Tracheal epithelial cell (primary cell): ENCODE measurements around the gene ZNF747. TPM values are rescaled to one million over a fixed set of nuclear protein-coding genes. Genes with fewer than 3 reads are reported as not detected.

Source experiments
- total RNA-seq: library from RNA; depleted of rRNA; stranded (reverse); fragments of >200 nt; gene quantifications from 2 replicates; pipeline ENCODE4 v1.2.1, GENCODE V29; 2014

Gene ZNF747
- total RNA-seq: 6.6 and 7.5 TPM in 2 replicates

DNA sequence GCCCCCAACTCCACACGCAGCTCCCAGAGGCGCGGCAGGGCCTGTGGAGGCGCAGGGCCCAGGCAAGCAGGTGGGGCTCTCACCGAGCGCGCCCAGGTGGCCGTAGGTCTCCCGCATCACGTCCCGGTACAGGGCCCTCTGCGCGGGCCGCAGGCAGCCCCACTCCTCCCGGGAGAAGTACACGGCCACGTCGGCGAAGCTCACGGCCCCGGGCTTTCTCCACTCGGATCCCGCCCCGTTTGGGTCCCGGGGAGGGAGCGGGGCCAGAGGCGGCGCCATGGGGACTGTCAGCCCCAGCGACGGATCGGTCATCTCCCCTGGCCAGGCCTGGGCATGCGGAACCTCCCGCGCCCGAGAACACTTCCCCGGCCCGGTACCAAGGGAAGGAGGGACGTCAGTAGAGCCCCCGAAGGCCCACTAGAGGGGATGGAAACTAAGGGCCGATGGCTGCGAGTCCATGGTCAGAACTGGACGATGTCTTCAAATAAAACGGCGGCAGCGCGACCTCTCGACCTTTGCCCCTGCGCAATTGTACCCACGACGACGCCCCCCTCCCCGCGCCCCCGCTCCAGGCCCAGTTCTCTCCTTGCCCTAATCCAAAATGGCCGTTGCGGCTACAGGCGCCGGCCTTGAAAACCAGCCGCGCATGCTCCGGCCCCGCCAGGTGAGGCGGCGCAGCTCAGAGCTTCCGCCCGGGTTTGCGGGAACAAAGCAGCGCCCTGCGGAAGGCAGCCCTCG is at the start of gene ZNF747:
Gene ZNF747, minus strand, starts transcription at position 491 of the 738 bp plus-strand sequence. Its CDS starts 179 bp downstream, at position 312.

GRCh38 chr16:30571445-30572322 is 37.0 kb upstream of the ZNF747 start, which contains the start of gene ZNF688:
Gene ZNF688 (minus strand): TSS chr16:30571714. CDS start chr16:30571629, 85 bp downstream.

GRCh38 chr16:30557957-30558788 is 23.5 kb upstream of the ZNF747 start, which contains the start of gene ZNF764:
Gene ZNF764 (minus strand): TSS chr16:30558374. CDS start chr16:30558182, 192 bp downstream.

GRCh38 chr16:30526137-30526822 is 8.4 kb downstream of the ZNF747 start, which contains the start of gene ZNF768:
Gene ZNF768 (minus strand): TSS chr16:30526566. CDS start chr16:30526413, 153 bp downstream.

Other genes starting within 250 kb of the ZNF747 start
- 37.1 and 40.2 TPM in 2 replicates for gene CD2BP2, start 179.6 kb downstream of the ZNF747 start, total RNA-seq
- 19.3 and 22.6 TPM in 2 replicates for gene TBC1D10B, start 164.4 kb downstream of the ZNF747 start, total RNA-seq
- not detected in 2 replicates for gene MYL11, start 160.1 kb downstream of the ZNF747 start, total RNA-seq
- gene SEPTIN1, start 152.3 kb downstream of the ZNF747 start, total RNA-seq: not detected in 2 replicates
- 10.4 and 11.1 TPM in 2 replicates for gene ZNF48, start 139.4 kb downstream of the ZNF747 start, total RNA-seq
- gene ZNF771, start 127.3 kb downstream of the ZNF747 start, total RNA-seq: 11.3 and 14.7 TPM in 2 replicates
- 25.4 and 31.3 TPM in 2 replicates for gene DCTPP1, start 104.8 kb downstream of the ZNF747 start, total RNA-seq
- gene SEPHS2, start 89.0 kb downstream of the ZNF747 start, total RNA-seq: 7.2 and 10.0 TPM in 2 replicates
- not detected in 2 replicates for gene ITGAL, start 62.1 kb downstream of the ZNF747 start, total RNA-seq
- gene ZNF768, start 8.3 kb downstream of the ZNF747 start, total RNA-seq: 27.2 and 34.5 TPM in 2 replicates
- 3.4 and 3.6 TPM in 2 replicates for gene ZNF764, start 23.5 kb upstream of the ZNF747 start, total RNA-seq
- 8.2 and 10.7 TPM in 2 replicates for gene ZNF688, start 36.9 kb upstream of the ZNF747 start, total RNA-seq
- gene ZNF785, start 50.8 kb upstream of the ZNF747 start, total RNA-seq: 6.2 and 8.0 TPM in 2 replicates
- 1.7 and 3.8 TPM in 2 replicates for gene ZNF689, start 75.5 kb upstream of the ZNF747 start, total RNA-seq
- 8.7 and 10.1 TPM in 2 replicates for gene PRR14, start 116.1 kb upstream of the ZNF747 start, total RNA-seq
- 11.1 and 14.9 TPM in 2 replicates for gene FBRS, start 123.6 kb upstream of the ZNF747 start, total RNA-seq
- 15.7 and 16.8 TPM in 2 replicates for gene SRCAP, start 164.3 kb upstream of the ZNF747 start, total RNA-seq
- 9.6 and 16.1 TPM in 2 replicates for gene PHKG2, start 213.6 kb upstream of the ZNF747 start, total RNA-seq
- gene CFAP119, start 227.2 kb upstream of the ZNF747 start, total RNA-seq: 1.4 TPM in 1 of 2 replicates, not detected in the other
- gene RNF40, start 227.5 kb upstream of the ZNF747 start, total RNA-seq: 50.3 and 56.6 TPM in 2 replicates